SU-DHL-6 (cell line): ENCODE data around the gene CCDC73.
A peak's percentile ranks its signal among the peaks of the same experiment; 100 is the strongest.

Experiments
- H2AFZ ChIP-seq: fragments of 200-600 bp; sonication (generic); 2 replicates; pipeline ENCODE4 v1.6.1; 2014; ENCODE audit warnings: low read depth, mild to moderate bottlenecking, moderate library complexity, mixed read lengths, antibody characterized with exemption, low read length; ENCODE audit not compliant: severe bottlenecking
- H3F3A ChIP-seq: fragments of 200-600 bp; shearing (Covaris generic); 2 replicates; pipeline ENCODE4 v1.6.0; 2016; ENCODE audit warnings: antibody characterized with exemption, mild to moderate bottlenecking; ENCODE audit not compliant: insufficient read depth
- H3K27ac ChIP-seq: fragments of 200-600 bp; sonication (generic); 2 replicates; pipeline ENCODE4 v1.5.1; 2016; ENCODE audit warnings: low read depth, mild to moderate bottlenecking, low read length, moderate library complexity, mixed read lengths
- H3K27me3 ChIP-seq: fragments of 200-600 bp; sonication (generic), shearing (Covaris generic); 2 replicates; pipeline ENCODE4 v1.6.0; 2014; ENCODE audit warnings: mild to moderate bottlenecking, low read length
- H3K36me3 ChIP-seq: fragments of 200-600 bp; sonication (generic); 2 replicates; pipeline ENCODE4 v1.6.1; 2014; ENCODE audit warnings: mild to moderate bottlenecking, low read length, mixed read lengths
- H3K4me2 ChIP-seq: fragments of 300-600, 200-600 bp; shearing (Covaris generic), sonication (generic); 2 replicates; pipeline ENCODE4 v1.6.0; 2014; ENCODE audit warnings: low read length, low read depth, mild to moderate bottlenecking; ENCODE audit not compliant: poor library complexity, severe bottlenecking
- H3K4me3 ChIP-seq: fragments of 200-600 bp; sonication (generic); 2 replicates; pipeline ENCODE4 v1.5.1; 2014; ENCODE audit warnings: antibody characterized with exemption, low read length, mild to moderate bottlenecking, mixed read lengths; ENCODE audit not compliant: insufficient read depth, poor library complexity, severe bottlenecking
- H3K79me2 ChIP-seq: fragments of 200-600 bp; sonication (generic); 2 replicates; pipeline ENCODE4 v1.6.1; 2014; ENCODE audit warnings: mild to moderate bottlenecking, low read length, moderate library complexity; ENCODE audit not compliant: insufficient read depth
- H3K9ac ChIP-seq: fragments of 200-600 bp; sonication (generic); 2 replicates; pipeline ENCODE4 v1.7.0; 2014; ENCODE audit warnings: mild to moderate bottlenecking, low read length
- H3K9me2 ChIP-seq: fragments of 200-600 bp; sonication (generic); replicated peaks from 2 replicates; pipeline ENCODE4 v1.6.1; 2014; ENCODE audit warnings: low read length; ENCODE audit not compliant: insufficient read depth
- H3K9me3 ChIP-seq: fragments of 200-600 bp; sonication (generic); 2 replicates; pipeline ENCODE4 v1.6.1; 2014; ENCODE audit warnings: low read length, mixed read lengths; ENCODE audit not compliant: insufficient read depth
- H4K20me1 ChIP-seq: fragments of 200-600 bp; sonication (generic); 2 replicates; pipeline ENCODE4 v1.6.1; 2014; ENCODE audit warnings: low read depth, mild to moderate bottlenecking, antibody characterized with exemption, low read length, moderate library complexity, mixed read lengths
- EZH2phosphoT487 ChIP-seq: fragments of 200-600 bp; sonication (generic), shearing (Covaris generic); conservative IDR thresholded peaks from 2 replicates; pipeline ENCODE4 v1.6.1; 2018; ENCODE audit warnings: mild to moderate bottlenecking, antibody characterized with exemption, low read length, moderate library complexity, mixed read lengths
- TF ChIP-seq, protein P1 (sequence below): fragments of 200-600 bp; sonication (generic); IDR thresholded peaks from one replicate; pipeline ENCODE4 v1.5.1; 2017; ENCODE audit warnings: antibody characterized with exemption, mild to moderate bottlenecking, low read length, moderate library complexity; ENCODE audit not compliant: insufficient read depth, poor library complexity, severe bottlenecking

Gene CCDC73

DNA sequence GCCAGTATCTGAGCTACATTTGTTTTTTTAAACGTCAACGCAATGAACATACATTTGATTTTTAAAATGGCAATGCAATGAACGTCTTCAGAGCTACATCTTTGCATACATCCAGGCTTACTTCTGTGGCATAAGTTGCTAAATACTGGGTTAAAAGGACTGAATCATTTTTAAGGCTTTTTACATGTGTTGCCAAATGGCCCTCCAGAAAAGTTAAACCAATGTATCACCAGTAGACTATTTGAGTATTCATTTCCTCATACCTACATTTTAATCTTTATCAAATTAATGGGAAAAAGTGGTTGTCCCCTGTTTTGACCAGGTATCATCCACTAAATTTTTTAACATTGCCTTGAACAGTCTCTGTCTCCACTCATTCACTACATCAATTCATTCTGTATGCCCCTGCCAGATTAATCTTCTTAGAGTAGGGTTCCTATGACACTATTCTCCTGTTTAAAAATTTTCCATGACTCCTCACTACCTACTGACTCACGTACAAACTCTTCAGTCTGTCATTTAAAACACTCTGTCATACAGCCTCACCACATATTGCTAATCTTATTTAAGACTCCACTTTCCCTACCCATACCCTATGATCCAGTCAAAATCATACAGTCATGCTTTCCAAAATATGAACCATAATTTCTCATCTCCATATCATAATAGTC lies 22.9 kb upstream of the CCDC73 start:
- Histone ChIP-seq H3K79me2 (no peaks in the 10 kb centered on the region), H2AFZ (no peak overlapping the region), H3K4me2 (no peak overlapping the region), H4K20me1 (no peaks in the 10 kb centered on the region), H3K9me3 (no peaks in the 10 kb centered on the region), H3K27me3 (no peaks in the 10 kb centered on the region), H3K36me3 (no peaks in the 10 kb centered on the region), H3K9me2 (no peaks in the 10 kb centered on the region), H3K4me3 (no peak overlapping the region), H3K27ac (no peak overlapping the region), H3K9ac (no peak overlapping the region), H3F3A (no peaks in the 10 kb centered on the region)
- TF ChIP-seq, protein P1, sequence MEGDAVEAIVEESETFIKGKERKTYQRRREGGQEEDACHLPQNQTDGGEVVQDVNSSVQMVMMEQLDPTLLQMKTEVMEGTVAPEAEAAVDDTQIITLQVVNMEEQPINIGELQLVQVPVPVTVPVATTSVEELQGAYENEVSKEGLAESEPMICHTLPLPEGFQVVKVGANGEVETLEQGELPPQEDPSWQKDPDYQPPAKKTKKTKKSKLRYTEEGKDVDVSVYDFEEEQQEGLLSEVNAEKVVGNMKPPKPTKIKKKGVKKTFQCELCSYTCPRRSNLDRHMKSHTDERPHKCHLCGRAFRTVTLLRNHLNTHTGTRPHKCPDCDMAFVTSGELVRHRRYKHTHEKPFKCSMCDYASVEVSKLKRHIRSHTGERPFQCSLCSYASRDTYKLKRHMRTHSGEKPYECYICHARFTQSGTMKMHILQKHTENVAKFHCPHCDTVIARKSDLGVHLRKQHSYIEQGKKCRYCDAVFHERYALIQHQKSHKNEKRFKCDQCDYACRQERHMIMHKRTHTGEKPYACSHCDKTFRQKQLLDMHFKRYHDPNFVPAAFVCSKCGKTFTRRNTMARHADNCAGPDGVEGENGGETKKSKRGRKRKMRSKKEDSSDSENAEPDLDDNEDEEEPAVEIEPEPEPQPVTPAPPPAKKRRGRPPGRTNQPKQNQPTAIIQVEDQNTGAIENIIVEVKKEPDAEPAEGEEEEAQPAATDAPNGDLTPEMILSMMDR = no peak
- no peak for TF ChIP-seq EZH2phosphoT487

DNA sequence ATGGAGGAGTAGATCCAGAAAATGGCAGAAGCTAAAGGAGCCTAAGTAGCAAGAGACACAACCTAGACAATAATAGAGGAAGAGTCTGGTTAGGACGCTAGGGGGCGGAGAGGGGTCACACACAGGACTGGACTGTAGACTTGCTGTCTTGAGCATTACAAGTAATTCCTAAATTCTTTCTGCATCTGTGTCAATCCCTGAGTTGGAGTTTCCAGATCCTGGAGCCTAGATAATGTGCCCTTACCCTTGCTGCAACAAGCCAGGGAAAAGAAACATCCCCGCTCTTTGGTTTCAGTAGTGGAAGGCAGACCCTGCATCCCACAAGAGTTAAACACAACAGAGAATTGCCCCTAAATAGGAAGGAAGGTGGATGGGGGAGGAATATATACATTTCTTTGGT lies 14.9 kb upstream of the CCDC73 start:
- Histone ChIP-seq H4K20me1 (no peaks in the 10 kb centered on the region), H3K36me3 (no peaks in the 10 kb centered on the region), H3K9me3 (no peaks in the 10 kb centered on the region), H3K79me2 (no peaks in the 10 kb centered on the region), H3K27me3 (no peaks in the 10 kb centered on the region), H3K4me3 (no peak overlapping the region), H3K27ac (no peak overlapping the region), H3K9me2 (no peaks in the 10 kb centered on the region), H3K4me2 (no peak overlapping the region), H2AFZ (no peak overlapping the region), H3K9ac (no peak overlapping the region), H3F3A (no peaks in the 10 kb centered on the region)
- TF ChIP-seq, protein P1 = peak; percentile 24
- TF ChIP-seq EZH2phosphoT487 = no peak

DNA sequence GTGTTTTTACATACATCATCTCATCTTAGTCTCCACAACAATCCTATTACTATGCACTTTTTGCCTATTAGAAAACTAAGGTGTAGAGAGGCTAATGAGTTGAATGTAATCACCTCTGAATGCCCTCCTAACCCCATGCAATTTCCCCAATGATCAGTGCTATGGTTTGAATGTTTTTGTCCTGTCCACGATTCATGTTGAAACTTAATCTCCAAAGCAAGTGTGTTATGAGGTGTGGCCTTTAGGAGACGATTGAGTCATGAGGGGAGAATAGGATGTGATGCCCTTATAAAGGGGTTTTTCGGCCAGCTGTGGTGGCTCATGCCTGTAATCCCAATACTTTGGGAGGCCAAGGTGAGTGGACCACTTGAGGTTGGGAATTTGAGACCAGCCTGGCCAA lies 2.0 kb upstream of the CCDC73 start:
- Histone ChIP-seq H3K79me2 (no peaks in the 10 kb centered on the region), H3K4me3 (no peak overlapping the region), H3K27ac (no peak overlapping the region), H3K9me2 (no peaks in the 10 kb centered on the region), H3K36me3 (no peaks in the 10 kb centered on the region), H4K20me1 (no peaks in the 10 kb centered on the region), H2AFZ (no peak overlapping the region), H3K9me3 (no peaks in the 10 kb centered on the region), H3K9ac (no peak overlapping the region), H3K27me3 (no peaks in the 10 kb centered on the region), H3F3A (no peaks in the 10 kb centered on the region), H3K4me2 (no peak overlapping the region)
- TF ChIP-seq, protein P1 = no peak
- no peak for TF ChIP-seq EZH2phosphoT487
